ENCODE measurements around the gene SPDYE4.

Gene SPDYE4

DNA sequence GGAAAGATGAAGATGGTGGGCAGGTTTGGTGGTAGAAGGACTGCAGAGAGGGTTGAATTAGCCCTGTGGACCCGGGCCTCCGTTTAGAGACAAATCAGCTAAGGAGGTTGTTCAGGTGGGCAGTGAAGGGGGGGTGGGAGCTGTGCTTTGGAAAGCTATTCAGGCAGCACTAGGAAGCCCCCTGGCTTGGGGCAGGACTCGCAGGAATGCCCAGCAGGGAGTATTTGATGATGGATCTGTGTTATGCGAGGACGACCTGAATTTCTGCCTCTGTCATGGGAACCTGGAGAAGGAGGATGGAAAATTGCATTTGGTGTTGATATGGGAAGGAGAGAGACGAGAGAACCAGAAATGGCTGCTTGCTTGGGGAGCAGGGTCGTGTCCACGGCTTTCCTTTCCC is 3.5 kb downstream of the SPDYE4 start:
- H3K9me3 ChIP-seq = no peaks in the 10 kb centered on the region
- no peaks in the 10 kb centered on the region for H4K20me1 ChIP-seq
- no peaks in the 10 kb centered on the region for H3K27me3 ChIP-seq
- no peaks in the 10 kb centered on the region for H3K36me3 ChIP-seq
- no peak overlapping the region for H3K9ac ChIP-seq
- TF ChIP-seq Cebpa-rat (IDR thresholded peaks at IDR 0.05) = no peak
- no peak overlapping the region for H3K27ac ChIP-seq
- H3K4me3 ChIP-seq = no peak overlapping the region
- H3K4me2 ChIP-seq = no peak overlapping the region
- no peaks in the 10 kb centered on the region for H3K4me1 ChIP-seq

DNA sequence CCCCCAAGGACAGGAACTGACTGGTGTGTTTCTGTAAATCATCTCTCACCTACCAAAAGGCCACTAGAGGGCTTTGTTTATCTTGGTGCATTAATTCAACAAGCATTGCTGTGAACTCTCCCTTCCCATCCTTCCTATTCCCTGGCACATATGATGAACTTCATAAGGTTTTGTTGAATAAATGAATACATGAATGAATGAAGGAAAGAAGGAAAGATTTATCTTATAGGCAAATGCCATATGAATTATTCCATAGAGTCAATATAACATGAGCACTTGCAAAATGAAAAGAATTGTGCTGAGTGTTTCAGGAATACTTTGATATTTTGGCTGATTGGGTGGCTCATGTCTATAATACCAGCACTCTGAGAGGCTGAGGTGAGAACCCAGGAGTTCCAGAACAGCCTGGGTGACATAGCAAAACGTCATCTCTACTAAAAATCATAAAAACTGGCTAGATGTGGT is 4.3 kb downstream of the SPDYE4 start:
- Histone ChIP-seq H3K4me2 (no peak overlapping the region), H3K4me3 (no peak overlapping the region), H4K20me1 (no peaks in the 10 kb centered on the region), H3K27ac (no peak overlapping the region), H3K36me3 (no peaks in the 10 kb centered on the region), H3K9me3 (no peaks in the 10 kb centered on the region), H3K4me1 (no peaks in the 10 kb centered on the region), H3K27me3 (no peaks in the 10 kb centered on the region), H3K9ac (no peak overlapping the region)
- no peak for TF ChIP-seq Cebpa-rat (IDR thresholded peaks at IDR 0.05)

DNA sequence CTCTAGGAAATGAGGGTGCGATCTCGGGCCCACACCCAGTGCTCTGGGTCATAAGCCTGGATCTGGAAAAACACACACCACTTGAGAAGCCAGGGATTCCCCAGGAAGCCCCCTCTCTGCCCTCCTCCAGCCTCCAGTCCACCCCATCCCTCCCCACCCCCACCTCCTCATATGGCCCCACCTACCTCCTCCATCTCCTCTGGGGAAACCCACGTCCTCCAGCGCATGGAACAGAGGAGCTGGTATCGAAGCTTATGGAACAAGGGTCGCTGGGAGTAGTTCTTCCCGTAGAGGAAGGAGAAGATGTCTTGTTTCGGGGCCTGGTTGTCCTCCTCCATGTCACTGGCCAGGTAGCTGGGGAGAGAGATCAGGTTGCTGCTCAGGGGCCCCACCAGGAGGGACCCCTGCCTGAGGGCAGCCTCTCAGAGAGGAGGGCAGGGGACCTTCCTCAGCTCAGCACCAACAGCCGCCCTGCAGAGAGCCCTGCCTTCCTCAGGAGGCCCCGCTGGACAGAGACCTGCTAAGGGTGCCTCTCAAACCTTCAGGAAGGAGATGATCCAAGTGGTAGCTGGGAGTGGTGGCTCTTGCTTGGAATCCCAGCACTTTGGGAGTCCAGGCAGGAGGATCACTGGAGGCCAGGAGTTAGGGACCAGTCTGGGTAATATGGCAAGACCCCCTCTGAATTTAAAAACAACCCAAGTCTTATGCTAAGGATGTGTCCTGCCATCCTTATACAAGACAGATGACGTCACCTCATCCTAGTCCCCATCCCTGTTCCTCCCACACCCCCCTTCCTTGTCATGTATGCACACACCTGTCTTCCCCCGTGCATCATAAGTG is 5.0 kb downstream of the SPDYE4 start:
- Histone ChIP-seq H3K27ac (no peak overlapping the region), H3K4me3 (no peak overlapping the region), H4K20me1 (no peaks in the 10 kb centered on the region), H3K9me3 (0 out of 2 replicates have a peak, but pooled peaks cover under 1% of the 10 kb centered on the region), H3K36me3 (no peaks in the 10 kb centered on the region), H3K9ac (no peak overlapping the region), H3K4me2 (no peak overlapping the region), H3K27me3 (no peaks in the 10 kb centered on the region), H3K4me1 (no peaks in the 10 kb centered on the region)
- TF ChIP-seq Cebpa-rat (IDR thresholded peaks at IDR 0.05) = no peak

- Histone ChIP-seq H3K4me3 (no peak overlapping the region), H3K27me3 (0 out of 2 replicates have a peak, but pooled peaks cover 3% of the 10 kb centered on the region), H3K4me2 (no peak overlapping the region), H3K36me3 (no peaks in the 10 kb centered on the region), H3K9me3 (peaks cover 10% of the 10 kb centered on the region; the same call in 1 of the 2 replicates), H3K4me1 (peaks cover 10% of the 10 kb centered on the region), H3K9ac (no peak overlapping the region), H3K27ac (no peak overlapping the region), H4K20me1 (no peaks in the 10 kb centered on the region)
- no peak for TF ChIP-seq Cebpa-rat (IDR thresholded peaks at IDR 0.05)
These were observed 8.7 kb downstream of the SPDYE4 start for GRCh38 chr17:8749616-8750015.

DNA sequence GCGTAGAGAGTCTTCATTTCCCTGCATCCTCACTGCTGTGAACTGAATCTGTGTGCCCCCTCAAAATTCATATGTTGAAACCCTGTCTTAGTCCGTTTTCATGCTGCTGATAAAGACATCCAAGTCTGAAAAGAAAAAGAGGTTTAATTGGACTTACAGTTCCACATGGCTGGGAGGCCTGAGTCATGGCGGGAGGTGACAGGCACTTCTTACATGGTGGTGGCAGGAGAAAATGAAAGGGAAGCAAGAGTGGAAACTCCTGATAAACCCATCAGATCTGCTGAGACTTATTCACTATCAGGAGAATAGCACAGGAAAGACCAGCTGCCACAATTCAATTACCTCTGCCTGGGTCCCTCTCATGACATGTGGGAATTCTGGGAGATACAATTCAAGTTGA is 10.6 kb downstream of the SPDYE4 start:
- no peaks in the 10 kb centered on the region for H3K36me3 ChIP-seq
- peaks cover 16% of the 10 kb centered on the region for H3K4me1 ChIP-seq
- no peak overlapping the region for H3K4me2 ChIP-seq
- no peaks in the 10 kb centered on the region for H4K20me1 ChIP-seq
- H3K9ac ChIP-seq = no peak overlapping the region
- H3K4me3 ChIP-seq = no peak overlapping the region
- H3K9me3 ChIP-seq = peaks cover 10% of the 10 kb centered on the region; the same call in 1 of the 2 replicates
- H3K27ac ChIP-seq = no peak overlapping the region
- H3K27me3 ChIP-seq = 0 out of 2 replicates have a peak, but pooled peaks cover 3% of the 10 kb centered on the region
- no peak for TF ChIP-seq Cebpa-rat (IDR thresholded peaks at IDR 0.05)

GRCh38 chr17:8746501-8747236 is 11.7 kb downstream of the SPDYE4 start:
- no peaks in the 10 kb centered on the region for H3K36me3 ChIP-seq
- peaks cover 10% of the 10 kb centered on the region; the same call in 1 of the 2 replicates for H3K9me3 ChIP-seq
- H3K4me2 ChIP-seq = peak overlapping the region; percentile 93
- peaks cover 19% of the 10 kb centered on the region for H3K4me1 ChIP-seq
- H3K4me3 ChIP-seq = peak overlapping the region; percentile 74
- H3K9ac ChIP-seq = peak overlapping the region; percentile 73
- 0 out of 2 replicates have a peak, but pooled peaks cover 3% of the 10 kb centered on the region for H3K27me3 ChIP-seq
- H3K27ac ChIP-seq = no peak overlapping the region
- no peak for TF ChIP-seq Cebpa-rat (IDR thresholded peaks at IDR 0.05)
- H4K20me1 ChIP-seq = no peaks in the 10 kb centered on the region

DNA sequence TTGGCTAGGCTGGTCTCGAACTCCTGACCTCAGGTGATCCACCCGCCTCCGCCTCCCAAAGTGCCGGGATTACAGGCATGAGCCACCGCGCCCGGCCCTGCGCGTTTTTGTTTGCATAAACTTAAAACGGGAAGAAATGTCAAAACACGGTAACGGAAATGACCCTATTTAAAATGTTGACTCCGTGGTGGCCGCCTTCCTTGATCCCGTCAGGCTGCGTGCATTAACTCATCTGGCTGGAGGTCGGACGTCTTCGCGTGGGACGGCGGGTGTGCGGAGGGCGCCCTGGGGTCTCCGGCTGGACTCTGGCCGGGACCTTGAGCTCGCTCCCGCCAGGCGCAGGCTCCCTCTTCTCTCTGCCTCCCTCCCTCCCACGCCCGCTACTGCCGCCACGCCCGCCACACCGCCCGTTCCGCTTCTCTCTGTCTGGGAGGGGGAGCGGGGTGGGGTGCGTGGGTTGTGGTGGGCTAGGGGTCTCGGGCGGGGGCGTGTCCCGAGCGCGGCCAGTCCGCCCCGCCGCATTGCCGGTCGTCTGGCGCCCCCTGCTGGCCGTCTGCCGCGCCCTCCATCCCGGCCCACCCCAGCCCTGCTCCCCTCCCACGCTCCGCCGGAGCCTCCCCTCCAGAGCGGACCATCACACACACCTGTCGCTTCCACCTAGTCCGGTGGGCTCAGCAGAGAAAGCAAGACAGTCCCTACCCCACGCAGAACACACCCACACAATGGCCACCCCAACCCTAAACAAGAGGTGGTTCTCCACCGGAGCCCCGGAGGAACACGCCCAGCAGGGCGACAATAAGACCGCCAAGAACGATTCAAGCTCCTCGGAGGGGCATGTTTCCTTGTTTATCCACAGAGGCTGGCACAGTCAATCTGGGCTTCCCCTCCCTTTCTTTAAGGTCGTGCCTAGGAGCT is 12.5 kb downstream of the SPDYE4 start:
- no peaks in the 10 kb centered on the region for H4K20me1 ChIP-seq
- H3K36me3 ChIP-seq = no peaks in the 10 kb centered on the region
- peak overlapping the region; percentile 93 for H3K4me2 ChIP-seq
- H3K4me3 ChIP-seq = peak overlapping the region; percentile 74
- peaks cover 27% of the 10 kb centered on the region for H3K4me1 ChIP-seq
- 0 out of 2 replicates have a peak, but pooled peaks cover 3% of the 10 kb centered on the region for H3K27me3 ChIP-seq
- peaks cover 10% of the 10 kb centered on the region; the same call in 1 of the 2 replicates for H3K9me3 ChIP-seq
- H3K27ac ChIP-seq = peak overlapping the region; percentile 26; the same call in 1 of the 2 replicates
- no peak for TF ChIP-seq Cebpa-rat (IDR thresholded peaks at IDR 0.05)
- peak overlapping the region; percentile 73 for H3K9ac ChIP-seq

- peaks cover 10% of the 10 kb centered on the region; the same call in 1 of the 2 replicates for H3K9me3 ChIP-seq
- no peak for TF ChIP-seq Cebpa-rat (IDR thresholded peaks at IDR 0.05)
- no peaks in the 10 kb centered on the region for H4K20me1 ChIP-seq
- H3K27me3 ChIP-seq = 0 out of 2 replicates have a peak, but pooled peaks cover 3% of the 10 kb centered on the region
- no peak overlapping the region for H3K4me3 ChIP-seq
- no peak overlapping the region for H3K27ac ChIP-seq
- H3K9ac ChIP-seq = no peak overlapping the region
- no peaks in the 10 kb centered on the region for H3K36me3 ChIP-seq
- peak overlapping the region; percentile 36 for H3K4me2 ChIP-seq
- H3K4me1 ChIP-seq = peaks cover 38% of the 10 kb centered on the region
These were observed 14.1 kb downstream of the SPDYE4 start for GRCh38 chr17:8744086-8744785.

All from BLaER1 (cell line).